Adipocyte (in vitro differentiated cells): Measurements from ENCODE around the gene UBE2J2.

Source experiments
- DNase-seq: peaks from one replicate; pipeline ENCODE4 v3.0.0-alpha.2; 2015; ENCODE audit warnings: low read depth
- H3K27me3 ChIP-seq: replicated peaks from 2 replicates; pipeline ENCODE4 v1.7.0; 2013; ENCODE audit warnings: mild to moderate bottlenecking, low read length, moderate library complexity; ENCODE audit not compliant: control insufficient read depth, insufficient read depth
- H3K36me3 ChIP-seq: 2 replicates; pipeline ENCODE4 v1.7.0; 2013; ENCODE audit warnings: low read length, mild to moderate bottlenecking, moderate library complexity; ENCODE audit not compliant: control insufficient read depth, insufficient read depth, severe bottlenecking
- H3K4me1 ChIP-seq: 2 replicates; pipeline ENCODE4 v1.7.0; 2013; ENCODE audit warnings: mild to moderate bottlenecking, low read length, moderate library complexity; ENCODE audit not compliant: control insufficient read depth, insufficient read depth
- H3K4me3 ChIP-seq: 2 replicates; pipeline ENCODE4 v1.7.0; 2013; ENCODE audit warnings: mild to moderate bottlenecking, low read length, moderate library complexity
- H3K9ac ChIP-seq: 2 replicates; pipeline ENCODE4 v1.7.0; 2013; ENCODE audit warnings: mild to moderate bottlenecking, low read length, moderate library complexity
- H3K9me3 ChIP-seq: 2 replicates; pipeline ENCODE4 v1.7.0; 2013; ENCODE audit warnings: mild to moderate bottlenecking, low read length, moderate library complexity; ENCODE audit not compliant: control insufficient read depth

The UBE2J2 gene

DNA sequence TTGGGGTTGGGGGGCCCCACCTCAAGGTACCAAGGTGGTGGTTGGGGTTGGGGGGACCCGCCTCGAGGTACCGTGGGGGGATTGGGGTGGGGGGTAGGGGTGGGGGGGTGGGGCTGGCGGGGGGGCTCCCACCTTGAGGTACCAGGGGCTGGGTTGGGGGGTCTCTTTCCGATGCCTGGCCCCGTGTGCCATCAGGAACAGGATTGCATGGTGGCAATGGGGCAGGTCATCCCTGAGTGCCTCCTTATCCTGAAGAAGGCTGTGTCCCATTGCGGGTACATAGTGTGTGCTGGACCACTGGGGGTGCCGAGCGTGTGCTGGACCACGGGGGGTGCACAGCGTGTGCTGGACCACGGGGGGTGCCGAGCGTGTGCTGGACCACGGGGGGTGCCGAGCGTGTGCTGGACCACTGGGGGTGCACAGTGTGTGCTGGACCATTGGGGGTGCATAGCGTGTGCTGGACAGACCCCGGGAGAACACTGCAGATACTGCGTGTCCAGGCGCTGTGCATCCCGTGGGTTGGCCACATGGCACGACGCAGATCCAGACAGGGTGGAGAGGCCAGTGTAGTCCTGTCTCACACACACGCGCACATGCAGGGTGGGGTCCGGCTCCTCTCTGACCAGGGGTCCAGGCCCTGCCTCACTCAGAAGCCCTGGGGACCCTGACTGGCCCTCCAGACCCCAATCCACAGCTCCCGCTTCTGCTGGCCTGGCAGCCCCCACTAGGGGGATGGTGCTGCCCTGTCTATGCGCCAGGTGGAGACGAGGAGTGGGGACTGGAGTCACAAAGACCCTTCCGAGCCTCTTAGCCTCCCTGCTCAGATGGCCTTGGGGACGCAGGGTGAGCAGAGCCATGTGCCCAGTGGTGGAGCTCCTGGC, 10.8 kb upstream of the UBE2J2 start:
- DNase-seq = no peak
- no peaks in the 10 kb centered on the region for H3K4me1 ChIP-seq
- H3K36me3 ChIP-seq = no peaks in the 10 kb centered on the region
- no peak overlapping the region for H3K9ac ChIP-seq
- H3K4me3 ChIP-seq = no peak overlapping the region
- H3K27me3 ChIP-seq = peaks cover 22% of the 10 kb centered on the region
- no peaks in the 10 kb centered on the region for H3K9me3 ChIP-seq

DNA sequence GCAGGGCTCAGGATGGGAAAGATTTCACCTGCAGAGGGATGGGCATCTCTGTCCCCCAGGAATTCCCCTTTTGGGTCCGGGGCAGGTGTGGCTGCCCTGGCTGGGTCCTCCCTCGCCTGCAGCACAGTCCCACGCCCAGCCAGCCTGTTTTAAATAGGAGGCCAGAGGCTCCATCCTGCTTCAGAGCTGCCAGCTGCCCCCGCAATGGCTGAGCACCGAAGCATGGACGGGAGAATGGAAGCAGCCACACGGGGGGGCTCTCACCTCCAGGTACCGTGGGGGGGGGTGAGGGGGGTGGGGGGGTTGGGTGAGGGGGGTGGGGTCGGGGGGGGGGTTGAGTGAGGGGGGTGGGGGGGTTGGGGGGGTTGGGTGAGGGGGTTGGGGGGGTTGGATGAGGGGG, 10.2 kb upstream of the UBE2J2 start:
- Histone ChIP-seq H3K9ac (no peak overlapping the region), H3K27me3 (peaks cover 22% of the 10 kb centered on the region), H3K36me3 (no peaks in the 10 kb centered on the region), H3K4me3 (no peak overlapping the region), H3K9me3 (no peaks in the 10 kb centered on the region), H3K4me1 (no peaks in the 10 kb centered on the region)
- no peak for DNase-seq

DNA sequence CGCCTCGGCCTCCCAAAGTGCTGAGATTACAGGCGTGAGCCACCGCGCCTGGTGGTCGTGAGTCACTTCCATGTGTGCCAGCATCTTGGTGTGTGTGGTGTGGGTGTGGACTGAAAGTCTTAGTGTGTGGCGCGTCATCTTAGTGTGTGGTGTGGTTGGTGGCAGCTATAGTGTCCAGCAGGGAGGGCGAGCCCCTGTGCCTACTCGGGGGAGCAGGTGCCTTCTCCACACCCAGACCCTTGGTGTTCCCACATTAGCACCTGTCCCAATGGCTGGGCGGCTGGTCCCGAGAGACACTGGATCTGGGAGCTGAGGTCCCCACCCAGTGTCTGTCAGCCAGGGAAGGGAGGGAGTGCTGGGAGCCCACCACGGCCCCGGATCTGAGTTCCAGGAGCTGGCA, 9.3 kb upstream of the UBE2J2 start:
- no peak for DNase-seq
- no peaks in the 10 kb centered on the region for H3K4me1 ChIP-seq
- no peaks in the 10 kb centered on the region for H3K36me3 ChIP-seq
- H3K4me3 ChIP-seq = no peak overlapping the region
- peaks cover 22% of the 10 kb centered on the region for H3K27me3 ChIP-seq
- H3K9me3 ChIP-seq = no peaks in the 10 kb centered on the region
- no peak overlapping the region for H3K9ac ChIP-seq

DNA sequence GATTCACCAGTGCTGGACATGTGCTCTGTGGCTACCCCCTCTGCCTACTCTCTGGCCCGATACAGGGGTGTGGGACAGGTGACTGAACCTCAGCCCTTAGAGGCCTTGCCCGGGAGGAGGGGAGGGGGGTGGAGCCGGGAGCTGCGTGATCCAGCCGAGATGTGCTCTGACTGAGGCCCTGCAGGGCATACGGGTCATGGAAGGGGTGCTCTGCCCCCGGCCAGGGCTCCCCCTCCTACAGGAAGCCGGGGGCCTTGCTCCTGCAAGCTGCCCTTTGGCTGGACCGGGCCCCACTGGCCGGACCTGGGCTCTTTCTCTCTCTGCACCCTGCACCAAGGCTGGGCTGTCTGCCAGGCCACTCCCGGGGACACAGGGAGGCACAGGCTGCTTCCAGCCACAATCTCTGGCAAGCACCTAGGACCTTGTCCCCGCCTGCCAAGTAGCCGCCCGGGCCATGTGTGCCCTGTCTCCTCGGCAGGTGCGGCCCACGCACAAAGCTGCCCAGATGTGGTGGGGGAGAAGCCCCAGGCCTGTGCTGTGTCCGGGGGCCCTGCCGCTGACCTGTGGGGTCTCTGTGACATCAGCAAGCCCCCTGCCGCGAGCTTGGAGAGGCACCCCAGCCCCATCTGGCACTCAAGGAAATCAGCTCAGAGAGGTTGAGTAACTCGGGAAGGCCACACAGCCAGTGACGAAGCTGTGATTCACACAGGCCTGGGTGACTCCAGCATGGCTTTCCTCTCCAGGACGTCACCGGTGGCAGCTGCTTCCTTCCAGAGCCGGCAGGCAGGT, 8.1 kb upstream of the UBE2J2 start:
- Histone ChIP-seq H3K9ac (no peak overlapping the region), H3K36me3 (no peaks in the 10 kb centered on the region), H3K4me1 (no peaks in the 10 kb centered on the region), H3K4me3 (no peak overlapping the region), H3K27me3 (peaks cover 17% of the 10 kb centered on the region), H3K9me3 (no peaks in the 10 kb centered on the region)
- no peak for DNase-seq

DNA sequence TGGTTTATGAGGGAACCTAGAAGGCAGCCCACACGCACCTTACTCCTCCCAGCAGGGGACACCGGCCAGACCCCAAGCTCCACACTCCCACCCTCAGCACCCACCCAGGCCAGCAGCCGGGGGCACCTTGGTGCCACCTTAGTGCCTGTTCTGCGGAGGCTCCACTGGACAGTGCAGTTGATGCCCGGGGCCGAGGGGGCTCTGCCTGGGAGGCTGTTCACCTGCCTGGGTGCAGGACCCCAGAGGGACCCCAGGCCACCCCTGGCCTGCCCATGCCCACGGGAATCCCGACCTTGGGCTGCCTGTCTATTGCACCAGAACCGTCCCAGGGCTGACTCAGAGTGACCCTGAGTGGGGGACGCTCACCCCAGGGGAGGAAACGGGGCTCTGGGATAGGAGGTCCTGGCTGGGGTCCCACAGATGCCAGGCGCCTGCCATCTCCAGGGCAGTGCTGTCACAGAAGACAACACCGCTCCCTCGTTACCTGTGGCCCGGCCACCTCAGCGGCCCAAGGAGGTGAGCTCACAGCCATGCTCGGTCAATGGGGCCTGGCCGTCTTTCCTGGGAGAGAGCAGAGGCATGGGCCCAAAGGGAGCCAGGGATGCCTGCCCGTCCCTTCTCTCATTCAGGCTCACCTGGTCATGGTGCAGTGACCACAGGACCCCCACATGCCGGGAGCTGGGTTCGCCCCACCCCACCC, 7.3 kb upstream of the UBE2J2 start:
- no peak overlapping the region for H3K9ac ChIP-seq
- H3K36me3 ChIP-seq = no peaks in the 10 kb centered on the region
- no peaks in the 10 kb centered on the region for H3K9me3 ChIP-seq
- H3K4me1 ChIP-seq = no peaks in the 10 kb centered on the region
- H3K27me3 ChIP-seq = peaks cover 14% of the 10 kb centered on the region
- H3K4me3 ChIP-seq = no peak overlapping the region
- no peak for DNase-seq

DNA sequence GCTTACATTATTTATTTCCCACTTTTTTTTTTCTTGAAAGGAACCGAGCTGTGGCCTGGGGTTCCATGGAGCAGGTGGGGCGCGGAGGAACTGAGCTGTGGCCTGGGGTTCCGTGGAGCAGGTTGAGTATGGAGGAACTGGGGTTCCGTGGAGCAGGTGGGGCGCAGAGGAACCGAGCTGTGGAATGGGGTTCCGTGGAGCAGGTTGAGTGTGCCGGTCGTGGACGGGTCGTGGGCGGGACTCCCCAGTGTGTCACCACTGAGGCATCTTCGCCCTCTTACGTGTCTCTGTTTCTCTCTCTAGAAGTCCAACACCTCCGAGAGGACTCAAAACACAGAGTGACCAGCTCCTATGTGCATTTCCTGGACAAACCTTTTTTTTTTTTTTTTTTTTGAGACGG, 5.4 kb upstream of the UBE2J2 start:
- Histone ChIP-seq H3K36me3 (no peaks in the 10 kb centered on the region), H3K27me3 (no peaks in the 10 kb centered on the region), H3K4me1 (peaks cover 6% of the 10 kb centered on the region), H3K4me3 (no peak overlapping the region), H3K9ac (no peak overlapping the region), H3K9me3 (no peaks in the 10 kb centered on the region)
- no peak for DNase-seq

DNA sequence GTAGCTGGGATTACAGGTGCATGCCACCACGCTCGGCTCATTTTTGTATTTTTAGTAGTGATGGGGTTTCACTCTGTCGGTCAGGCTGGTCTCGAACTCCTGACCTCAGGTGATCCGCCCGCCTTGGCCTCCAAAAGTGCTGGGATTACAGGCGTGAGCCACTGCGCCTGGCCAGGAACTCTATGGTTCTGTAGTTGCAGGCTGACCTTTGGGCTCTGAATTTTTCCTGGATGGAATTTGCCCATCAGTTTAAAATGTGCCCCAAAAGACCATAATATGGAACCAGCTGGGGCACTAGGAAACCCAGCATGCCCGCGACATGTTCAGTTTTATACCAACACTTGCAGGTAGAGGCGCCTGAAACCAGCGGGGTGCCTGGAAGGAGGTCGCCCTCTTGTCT, 5.0 kb upstream of the UBE2J2 start:
- Histone ChIP-seq H3K9me3 (no peaks in the 10 kb centered on the region), H3K36me3 (no peaks in the 10 kb centered on the region), H3K4me1 (peaks cover 6% of the 10 kb centered on the region), H3K4me3 (no peak overlapping the region), H3K9ac (no peak overlapping the region), H3K27me3 (no peaks in the 10 kb centered on the region)
- DNase-seq = no peak

DNA sequence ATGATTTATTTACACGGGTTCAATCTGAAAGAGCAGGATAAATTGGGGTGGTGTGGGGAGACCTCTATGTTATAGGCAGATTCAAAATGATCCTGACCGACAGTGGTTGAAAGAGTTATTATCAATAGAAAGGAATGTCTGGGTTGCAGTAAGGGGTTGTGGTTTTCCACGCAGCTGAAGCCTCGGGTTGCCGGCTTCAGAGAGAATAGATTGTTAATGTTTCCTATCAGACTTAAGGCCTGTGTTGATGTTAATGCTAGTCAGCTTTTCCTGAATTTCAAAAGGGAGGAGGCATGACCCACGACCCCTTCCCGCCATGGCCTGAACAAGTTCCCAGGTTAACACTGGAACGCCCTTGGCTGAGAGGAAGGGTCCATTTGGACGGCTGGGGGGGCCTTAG, 2.2 kb upstream of the UBE2J2 start:
- no peak for DNase-seq
- Histone ChIP-seq H3K9ac (no peak overlapping the region), H3K4me1 (peaks cover 23% of the 10 kb centered on the region)

DNA sequence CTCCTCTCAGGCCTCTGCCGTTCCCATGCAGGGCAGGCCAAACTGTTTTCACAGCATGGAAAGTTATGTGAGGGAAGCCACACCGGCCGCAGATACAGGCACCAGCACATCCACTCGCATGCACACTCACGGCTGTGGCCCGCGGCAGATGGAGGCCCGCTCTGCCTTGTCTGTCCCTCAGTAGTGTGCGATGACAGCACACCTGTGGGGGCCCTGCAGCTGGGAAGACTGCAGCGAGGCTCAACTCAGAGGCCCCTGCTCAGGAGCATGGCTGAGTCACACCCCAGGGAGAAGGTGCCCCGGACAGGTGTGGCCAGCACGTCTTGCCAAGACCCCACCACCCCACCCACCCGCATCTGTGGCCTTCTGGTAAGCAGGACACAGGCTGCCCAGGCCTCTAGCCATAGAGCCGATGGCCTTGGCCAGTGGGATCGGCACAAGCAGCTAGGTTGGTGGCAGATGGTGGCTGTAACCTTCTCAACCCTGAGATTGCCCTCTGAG, 1.3 kb upstream of the UBE2J2 start:
- H3K4me3 ChIP-seq = peak overlapping the region; percentile 84

More for the DNA sequence above, 2.2 kb upstream of the UBE2J2 start:
- Histone ChIP-seq H3K9me3 (no peaks in the 10 kb centered on the region), H3K27me3 (no peaks in the 10 kb centered on the region), H3K36me3 (no peaks in the 10 kb centered on the region), H3K4me3 (no peak overlapping the region)

DNA sequence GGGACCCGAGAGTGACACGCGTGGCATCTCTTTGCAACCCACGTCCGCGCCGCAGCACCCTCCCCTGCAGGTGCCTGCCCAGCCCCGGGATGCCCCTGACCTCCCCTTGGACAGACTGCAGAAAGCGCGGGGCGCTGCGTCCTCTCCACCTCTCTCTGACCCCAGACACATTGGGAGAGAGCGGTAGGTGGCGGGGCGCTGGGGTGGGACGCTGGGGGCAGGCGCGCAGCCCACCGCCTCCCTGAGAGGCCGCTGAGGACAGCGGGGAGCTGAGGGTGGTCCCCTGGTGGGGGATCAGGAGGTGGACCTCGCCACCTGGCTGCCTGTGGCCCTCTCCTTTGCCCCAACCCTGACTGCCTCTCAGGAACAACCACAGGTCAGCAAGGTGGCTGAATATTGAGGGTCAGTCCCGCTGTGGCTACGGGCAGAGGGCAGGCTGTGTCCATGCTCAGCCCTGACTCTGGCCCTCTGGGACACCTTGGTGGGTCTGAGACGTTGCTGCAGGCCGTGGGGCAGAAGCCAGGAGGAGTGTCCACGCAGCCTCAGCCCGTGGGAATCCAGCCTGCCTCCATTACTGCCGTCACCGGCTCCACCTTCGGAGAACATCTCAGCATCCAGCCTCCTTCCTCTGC, 761 bp upstream of the UBE2J2 start:
- peaks cover 32% of the 10 kb centered on the region for H3K4me1 ChIP-seq
- H3K4me3 ChIP-seq = peak overlapping the region; percentile 84
- no peaks in the 10 kb centered on the region for H3K27me3 ChIP-seq
- no peaks in the 10 kb centered on the region for H3K9me3 ChIP-seq
- H3K36me3 ChIP-seq = no peaks in the 10 kb centered on the region
- peak overlapping the region; percentile 85 for H3K9ac ChIP-seq
- no peak for DNase-seq

More for the DNA sequence above, 1.3 kb upstream of the UBE2J2 start:
- Histone ChIP-seq H3K9me3 (no peaks in the 10 kb centered on the region), H3K27me3 (no peaks in the 10 kb centered on the region), H3K9ac (peak overlapping the region; percentile 85), H3K36me3 (no peaks in the 10 kb centered on the region), H3K4me1 (peaks cover 32% of the 10 kb centered on the region)
- no peak for DNase-seq

DNA sequence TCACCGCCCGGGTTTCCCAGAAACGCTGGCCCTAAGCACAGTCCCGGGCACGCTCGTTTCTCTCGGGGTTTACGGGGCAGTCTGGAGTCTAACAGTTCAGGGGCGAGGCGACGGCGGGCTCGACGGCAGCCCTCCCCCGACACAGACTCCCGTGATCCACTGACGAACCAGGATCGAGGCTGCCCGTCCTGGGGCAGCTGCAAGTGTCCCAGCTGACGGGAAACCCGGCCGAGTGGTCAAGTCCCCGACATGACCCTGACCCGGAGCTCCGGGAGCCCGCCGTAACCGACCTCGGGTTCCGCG, 494 bp downstream of the UBE2J2 start:
- H3K27me3 ChIP-seq = no peaks in the 10 kb centered on the region
- DNase-seq = peak; percentile 45
- no peaks in the 10 kb centered on the region for H3K9me3 ChIP-seq
- peak overlapping the region; percentile 84 for H3K4me3 ChIP-seq
- H3K36me3 ChIP-seq = peaks cover under 1% of the 10 kb centered on the region
- H3K9ac ChIP-seq = peak overlapping the region; percentile 97
- H3K4me1 ChIP-seq = peaks cover 32% of the 10 kb centered on the region
